H1 (cell line): ENCODE results near the gene TIMP3. TPM values are rescaled to one million over a fixed set of nuclear protein-coding genes. Genes with fewer than 3 reads are reported as not detected.

Experiments
- ATF2 ChIP-seq: IDR thresholded peaks from 2 replicates; pipeline ENCODE4 v1.6.1; 2012; ENCODE audit warnings: low read length, inconsistent platforms
- CTCF ChIP-seq, 3 experiments: IDR thresholded peaks; 1 replicate in 2 of 3; 2 replicates in 1 of 3; pipeline versions ENCODE4 v1.5.1 to v1.6.1; 2011; ENCODE audit warnings: low read length in 3 of 3, mild to moderate bottlenecking in 3 of 3, inconsistent platforms in 2 of 3, low read depth in 1 of 3, moderate library complexity in 1 of 3; ENCODE audit not compliant: insufficient read depth in 1 of 3; ENCODE audit errors: control extremely low read depth in 1 of 3
- EZH2 ChIP-seq: fragments of 200-600 bp; sonication (generic); IDR thresholded peaks from 2 replicates; pipeline ENCODE4 v1.7.1; 2012; ENCODE audit warnings: low read depth, mild to moderate bottlenecking, moderate library complexity, low read length, inconsistent platforms; ENCODE audit not compliant: severe bottlenecking
- SIRT6 ChIP-seq: IDR thresholded peaks from one replicate; pipeline ENCODE4 v1.7.1; 2012; ENCODE audit warnings: low read length, inconsistent platforms
- SRF ChIP-seq: IDR thresholded peaks from 2 replicates; pipeline ENCODE4 v1.6.1; 2011; ENCODE audit warnings: mild to moderate bottlenecking, low read depth, low read length, moderate library complexity
- TAF1 ChIP-seq: IDR thresholded peaks from 2 replicates; pipeline ENCODE4 v1.6.1; 2011; ENCODE audit warnings: mild to moderate bottlenecking, low read depth, low read length
- TEAD4 ChIP-seq: IDR thresholded peaks from 2 replicates; pipeline ENCODE4 v1.6.1; 2012; ENCODE audit warnings: low read depth, low read length, inconsistent platforms, mixed read lengths
- polyA plus RNA-seq, 7 experiments: library from polyadenylated mRNA; depleted of rRNA in 3 of 7; stranded (reverse) in 5 of 7; unstranded in 2 of 7; fragments of >200 nt in 5 of 7; fragments of 200-250 nt in 2 of 7; gene quantifications; 1 replicate in 5 of 7; 2 replicates in 1 of 7; 4 replicates in 1 of 7; pipeline versions ENCODE4 v1.2.1 to v1.2.3, GENCODE V29; 2011 to 2013; ENCODE audit warnings: missing spikeins in 2 of 7, mixed read lengths in 2 of 7
- total RNA-seq: library from RNA; stranded (reverse); fragmentation: NEBNext Ultra II Directional; extraction: Animal tissue kit (Norgen Biotek cat#: 25700); gene quantifications from 2 replicates; pipeline ENCODE4 v1.2.1, GENCODE V29; 2021

The TIMP3 gene
- total and polyA plus RNA-seq, 2 of the 8 experiments (the other 6 are each of a cell fraction or from before 2014, with no cell fraction given), result 1.3 to 4.7 TPM

GRCh38 chr22:32777987-32778386, 23.5 kb upstream of the TIMP3 start (continued):
- TF ChIP-seq ATF2, result no peak
- no peak for TF ChIP-seq EZH2
- TF ChIP-seq TAF1, result no peak
- TF ChIP-seq SRF, result no peak
- TF ChIP-seq TEAD4, result no peak
- TF ChIP-seq SIRT6, result no peak
- TF ChIP-seq CTCF (IDR thresholded peaks at IDR 0.05; ENCODE audit: control extremely low read depth in 1 of 3, insufficient read depth in 1 of 3, low read depth in 1 of 3, low read length in 3 of 3), result no peak
